H1 (cell line): ENCODE data around the gene STEAP4. TPM values are rescaled to one million over a fixed set of nuclear protein-coding genes. Genes with fewer than 3 reads are reported as not detected.

ENCODE experiments used
- CTCF ChIA-PET: fragments of 300-600 bp; sonication (Branson Sonifier 250); formaldehyde crosslinking; loops from one replicate; lab custom pipeline; 2021; ENCODE audit not compliant: partially characterized antibody; lab: Charles Lee
- POLR2A ChIA-PET: fragments of 300-600 bp; sonication (Branson Sonifier 250); formaldehyde crosslinking; loops from one replicate; lab custom pipeline; 2021; ENCODE audit warnings: inconsistent platforms; ENCODE audit not compliant: partially characterized antibody; lab: Charles Lee
- DNase-seq, 2 experiments: peaks; one replicate each; pipeline versions ENCODE4 v3.0.0 to v3.0.0-alpha.2; 2010 to 2022; ENCODE audit warnings: low spot score in 2 of 2, low read depth in 1 of 2, mixed read lengths in 1 of 2
- FAIRE-seq: peaks from 2 replicates; lab custom pipeline; 2011; peaks lifted over from hg19 to GRCh38; lab: Jason Lieb, UNC
- H2AFZ ChIP-seq: 2 replicates; pipeline ENCODE4 v1.8.1; 2012; ENCODE audit warnings: low read length, inconsistent platforms
- H2AK5ac ChIP-seq: 2 replicates; pipeline ENCODE4 v1.6.1; 2013; ENCODE audit warnings: low read depth, low read length
- H2BK120ac ChIP-seq: replicated peaks from 2 replicates; pipeline ENCODE3; 2013; ENCODE audit warnings: low read depth, low read length, inconsistent platforms
- H2BK12ac ChIP-seq: 2 replicates; pipeline ENCODE4 v1.6.1; 2013; ENCODE audit warnings: low read depth, low read length
- H2BK15ac ChIP-seq: 2 replicates; pipeline ENCODE4 v1.6.1; 2013; ENCODE audit warnings: low read length
- H2BK20ac ChIP-seq: 2 replicates; pipeline ENCODE4 v1.6.1; 2013; ENCODE audit warnings: low read length
- H2BK5ac ChIP-seq: 2 replicates; pipeline ENCODE4 v1.6.1; 2013; ENCODE audit warnings: low read depth, low read length
- H3K14ac ChIP-seq: 2 replicates; pipeline ENCODE4 v1.6.1; 2013; ENCODE audit warnings: inconsistent platforms; ENCODE audit not compliant: insufficient read length
- H3K18ac ChIP-seq: 2 replicates; pipeline ENCODE4 v1.6.1; 2013; ENCODE audit warnings: low read length; ENCODE audit errors: extremely low read depth
- H3K23ac ChIP-seq: 2 replicates; pipeline ENCODE4 v1.6.1; 2013; ENCODE audit warnings: inconsistent platforms; ENCODE audit not compliant: insufficient read length
- H3K23me2 ChIP-seq: 2 replicates; pipeline ENCODE4 v1.6.1; 2013; ENCODE audit warnings: low read depth, low read length
- H3K27ac ChIP-seq: 2 replicates; pipeline ENCODE4 v1.6.1; 2011; ENCODE audit warnings: low read depth, low read length, inconsistent platforms
- H3K27me3 ChIP-seq, 4 experiments: replicated peaks in 1 of 4; 1 replicate in 1 of 4; 2 replicates in 3 of 4; pipeline versions ENCODE4 v1.6.1 to v1.8.1; 2011 to 2013; ENCODE audit warnings: low read length in 3 of 4, mild to moderate bottlenecking in 3 of 4, inconsistent platforms in 2 of 4, mixed read lengths in 2 of 4, moderate library complexity in 1 of 4; ENCODE audit not compliant: control insufficient read depth in 3 of 4, insufficient read depth in 3 of 4; ENCODE audit errors: extremely low read depth in 1 of 4
- H3K36me3 ChIP-seq, 4 experiments: 2 replicates each; pipeline versions ENCODE4 v1.6.1 to v1.8.1; 2011 to 2013; ENCODE audit warnings: mild to moderate bottlenecking in 4 of 4, low read length in 3 of 4, moderate library complexity in 2 of 4, control low read depth in 1 of 4, inconsistent platforms in 1 of 4; ENCODE audit not compliant: insufficient read depth in 4 of 4, control insufficient read depth in 2 of 4
- H3K4ac ChIP-seq: replicated peaks from 2 replicates; pipeline ENCODE3; 2013; ENCODE audit warnings: low read length, low read depth, mixed read lengths, inconsistent platforms; ENCODE audit not compliant: insufficient read length
- H3K4me1 ChIP-seq, 4 experiments: replicated peaks in 1 of 4; 1 replicate in 1 of 4; 2 replicates in 3 of 4; pipeline versions ENCODE4 v1.6.1 to v1.8.1; 2011 to 2013; ENCODE audit warnings: low read length in 3 of 4, inconsistent platforms in 2 of 4, mixed read lengths in 1 of 4; ENCODE audit not compliant: insufficient read depth in 4 of 4, control insufficient read depth in 3 of 4
- H3K4me2 ChIP-seq, 2 experiments: 2 replicates each; pipeline versions ENCODE4 v1.6.1 to v1.8.1; 2011 to 2013; ENCODE audit warnings: low read depth in 2 of 2, low read length in 2 of 2, control low read depth in 1 of 2, inconsistent platforms in 1 of 2, mild to moderate bottlenecking in 1 of 2; ENCODE audit not compliant: insufficient read depth in 1 of 2
- H3K4me3 ChIP-seq, 4 experiments: fragments of 200-600, 300-600 bp in 1 of 4; sonication (generic), shearing (Covaris generic), sonication (Bioruptor Twin) in 1 of 4; 2 replicates each; pipeline versions ENCODE4 v1.5.1 to v1.8.1; 2011 to 2016; ENCODE audit warnings: low read length in 4 of 4, low read depth in 3 of 4, control low read depth in 2 of 4, inconsistent platforms in 2 of 4, mild to moderate bottlenecking in 2 of 4, mixed read lengths in 1 of 4, moderate library complexity in 1 of 4; ENCODE audit not compliant: insufficient read depth in 2 of 4; ENCODE audit errors: extremely low read depth in 1 of 4
- H3K56ac ChIP-seq: replicated peaks from 2 replicates; pipeline ENCODE3; 2013; ENCODE audit warnings: low read depth, mild to moderate bottlenecking, mixed read lengths, low read length, inconsistent platforms; ENCODE audit not compliant: insufficient read length
- H3K79me1 ChIP-seq: 2 replicates; pipeline ENCODE4 v1.6.1; 2013; ENCODE audit warnings: low read depth, low read length, control low read depth
- H3K79me2 ChIP-seq, 2 experiments: 2 replicates each; pipeline versions ENCODE4 v1.6.1 to v1.8.1; 2012 to 2013; ENCODE audit warnings: low read length in 2 of 2, mild to moderate bottlenecking in 2 of 2, inconsistent platforms in 1 of 2; ENCODE audit not compliant: insufficient read depth in 2 of 2, control insufficient read depth in 1 of 2
- H3K9ac ChIP-seq, 4 experiments: replicated peaks in 1 of 4; 1 replicate in 1 of 4; 2 replicates in 3 of 4; pipeline versions ENCODE4 v1.6.1 to v1.8.1; 2011 to 2013; ENCODE audit warnings: low read depth in 3 of 4, low read length in 3 of 4, control low read depth in 2 of 4, mild to moderate bottlenecking in 2 of 4, moderate library complexity in 2 of 4, inconsistent platforms in 1 of 4; ENCODE audit errors: extremely low read depth in 1 of 4
- H3K9me3 ChIP-seq, 2 experiments: 2 replicates each; pipeline versions ENCODE4 v1.6.1 to v1.8.1; 2012 to 2013; ENCODE audit warnings: mild to moderate bottlenecking in 2 of 2, moderate library complexity in 2 of 2, control low read depth in 1 of 2, inconsistent platforms in 1 of 2, low read depth in 1 of 2, low read length in 1 of 2, mixed read lengths in 1 of 2; ENCODE audit not compliant: insufficient read depth in 2 of 2
- H4K20me1 ChIP-seq, 2 experiments: replicated peaks in 1 of 2; 2 replicates each; pipeline versions ENCODE3 to v1.8.1; 2011 to 2013; ENCODE audit warnings: inconsistent platforms in 2 of 2, low read length in 2 of 2, mild to moderate bottlenecking in 1 of 2; ENCODE audit not compliant: insufficient read depth in 2 of 2, control insufficient read depth in 1 of 2
- H4K5ac ChIP-seq: 2 replicates; pipeline ENCODE4 v1.6.1; 2013; ENCODE audit warnings: low read length, low read depth, mixed read lengths, inconsistent platforms; ENCODE audit not compliant: insufficient read length
- H4K8ac ChIP-seq: 2 replicates; pipeline ENCODE4 v1.8.0; 2013; ENCODE audit warnings: mild to moderate bottlenecking, moderate library complexity, low read length, inconsistent platforms; ENCODE audit not compliant: insufficient read depth; ENCODE audit errors: extremely low read depth
- H4K91ac ChIP-seq: replicated peaks from 2 replicates; pipeline ENCODE3; 2013; ENCODE audit warnings: low read length, mixed read lengths, inconsistent platforms; ENCODE audit not compliant: insufficient read length
- JUND ChIP-seq: IDR thresholded peaks from 2 replicates; pipeline ENCODE4 v1.6.1; 2011; ENCODE audit warnings: mild to moderate bottlenecking, improper control_type of control experiment, low read length
- TCF12 ChIP-seq: IDR thresholded peaks from 2 replicates; pipeline ENCODE4 v1.6.1; 2011; ENCODE audit warnings: low read depth, mild to moderate bottlenecking, low read length
- polyA plus RNA-seq, 7 experiments: library from polyadenylated mRNA; depleted of rRNA in 3 of 7; stranded (reverse) in 5 of 7; unstranded in 2 of 7; fragments of >200 nt in 5 of 7; fragments of 200-250 nt in 2 of 7; gene quantifications; 1 replicate in 5 of 7; 2 replicates in 1 of 7; 4 replicates in 1 of 7; pipeline versions ENCODE4 v1.2.1 to v1.2.3, GENCODE V29; 2011 to 2013; ENCODE audit warnings: missing spikeins in 2 of 7, mixed read lengths in 2 of 7
- total RNA-seq: library from RNA; stranded (reverse); fragmentation: NEBNext Ultra II Directional; extraction: Animal tissue kit (Norgen Biotek cat#: 25700); gene quantifications from 2 replicates; pipeline ENCODE4 v1.2.1, GENCODE V29; 2021

STEAP4 gene
- total and polyA plus RNA-seq, 2 of the 8 experiments (the other 6 are each of a cell fraction or from before 2014, with no cell fraction given): under 0.01 TPM; not detected in 1

DNA sequence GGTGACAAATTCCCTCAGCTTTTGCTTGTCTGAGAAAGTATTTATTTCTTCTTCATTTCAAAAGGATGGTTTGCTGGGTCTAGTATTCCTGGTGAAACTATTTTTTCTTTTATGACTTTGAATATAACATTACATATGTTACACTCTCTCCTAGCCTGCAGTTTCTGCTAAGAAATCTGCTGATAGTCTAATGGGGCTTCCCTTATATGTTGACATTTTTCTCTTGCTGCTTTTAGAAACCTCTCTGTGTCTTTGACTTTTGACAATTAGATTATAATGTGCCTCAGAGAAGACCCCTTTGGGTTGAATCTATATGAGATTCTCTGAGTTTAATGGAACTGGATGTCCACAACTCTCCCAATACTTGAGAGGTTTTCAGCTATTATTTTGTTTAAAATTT is 53.1 kb downstream of the STEAP4 start:
- no peaks in the 10 kb centered on the region for H3K27me3 ChIP-seq
- peaks cover 3% of the 10 kb centered on the region in 2 experiments; a peak in 2 of 4 replicates for H3K9me3 ChIP-seq
- no peak overlapping the region for H3K14ac ChIP-seq
- no peak overlapping the region for H3K4ac ChIP-seq
- H3K23ac ChIP-seq: no peak overlapping the region
- no peak overlapping the region for H2BK120ac ChIP-seq
- no peaks in the 10 kb centered on the region; the same call in 1 of the 2 replicates for H3K23me2 ChIP-seq
- H2BK5ac ChIP-seq: no peak overlapping the region
- H3K4me3 ChIP-seq: no peak overlapping the region
- no peak overlapping the region for H2AFZ ChIP-seq
- no peak overlapping the region for H3K4me2 ChIP-seq
- no peak overlapping the region for H2BK15ac ChIP-seq
- FAIRE-seq: no peak
- no peak overlapping the region for H4K91ac ChIP-seq
- H2BK12ac ChIP-seq: no peak overlapping the region
- no peaks in the 10 kb centered on the region for H3K79me2 ChIP-seq
- ChIA-PET POLR2A (interaction anchor here (0.6 kb wide), 1 partner anchor 9 kb away, joined by 3 read pairs; no protein-coding TSS in a partner anchor), CTCF (interaction anchor here (0.9 to 2.6 kb wide), 2 partner anchors 10 to 566 kb away, joined by 3 to 11 read pairs; no protein-coding TSS in a partner anchor)
- H4K20me1 ChIP-seq: no peaks in the 10 kb centered on the region
- no peak overlapping the region for H4K5ac ChIP-seq
- no peak overlapping the region for H2BK20ac ChIP-seq
- DNase-seq: no peak
- TF ChIP-seq TCF12: no peak
- TF ChIP-seq JUND: no peak
- H3K4me1 ChIP-seq: no peaks in the 10 kb centered on the region
- H3K9ac ChIP-seq: no peak overlapping the region
- no peak overlapping the region for H4K8ac ChIP-seq
- no peak overlapping the region for H3K56ac ChIP-seq
- no peaks in the 10 kb centered on the region for H3K79me1 ChIP-seq
- no peak overlapping the region for H3K27ac ChIP-seq
- H3K36me3 ChIP-seq: no peaks in the 10 kb centered on the region
- H3K18ac ChIP-seq: no peak overlapping the region
- no peak overlapping the region for H2AK5ac ChIP-seq
